Measurements from ENCODE around the gene EMP1.

EMP1 gene

DNA sequence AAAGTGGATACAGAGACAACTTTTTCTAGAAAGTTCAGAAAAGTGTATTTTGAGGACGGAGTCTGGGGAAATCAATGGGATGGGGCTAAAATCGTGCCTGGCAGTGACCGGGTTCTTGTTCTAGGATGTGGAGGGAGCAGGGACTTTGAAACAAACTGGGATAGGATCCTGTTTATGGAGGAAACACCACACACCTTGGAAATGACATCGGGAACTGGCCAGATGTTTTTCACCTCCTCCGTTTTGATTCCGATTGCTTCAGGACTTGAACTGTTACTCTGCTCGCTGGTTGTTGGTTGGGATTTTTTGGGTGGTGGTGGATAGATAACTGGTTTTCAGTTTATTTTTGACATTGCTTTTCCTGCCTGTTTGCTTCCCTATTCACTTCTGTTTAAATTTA is 506 bp downstream of the EMP1 start:
- peaks cover 73% of the 10 kb centered on the region for H3K4me1 Mint-ChIP-seq (ENCODE audit: low read depth)
- intact Hi-C loops (cut with micrococcal nuclease): no loop called here
- peak overlapping the region; percentile 86 for H3K27ac Mint-ChIP-seq
- peak overlapping the region; percentile 78 for H3K4me3 Mint-ChIP-seq
- peaks cover 23% of the 10 kb centered on the region for H3K36me3 Mint-ChIP-seq (ENCODE audit: low read depth)
- no peaks in the 10 kb centered on the region for H3K9me3 Mint-ChIP-seq
- H3K27me3 Mint-ChIP-seq: peaks cover 4% of the 10 kb centered on the region

DNA sequence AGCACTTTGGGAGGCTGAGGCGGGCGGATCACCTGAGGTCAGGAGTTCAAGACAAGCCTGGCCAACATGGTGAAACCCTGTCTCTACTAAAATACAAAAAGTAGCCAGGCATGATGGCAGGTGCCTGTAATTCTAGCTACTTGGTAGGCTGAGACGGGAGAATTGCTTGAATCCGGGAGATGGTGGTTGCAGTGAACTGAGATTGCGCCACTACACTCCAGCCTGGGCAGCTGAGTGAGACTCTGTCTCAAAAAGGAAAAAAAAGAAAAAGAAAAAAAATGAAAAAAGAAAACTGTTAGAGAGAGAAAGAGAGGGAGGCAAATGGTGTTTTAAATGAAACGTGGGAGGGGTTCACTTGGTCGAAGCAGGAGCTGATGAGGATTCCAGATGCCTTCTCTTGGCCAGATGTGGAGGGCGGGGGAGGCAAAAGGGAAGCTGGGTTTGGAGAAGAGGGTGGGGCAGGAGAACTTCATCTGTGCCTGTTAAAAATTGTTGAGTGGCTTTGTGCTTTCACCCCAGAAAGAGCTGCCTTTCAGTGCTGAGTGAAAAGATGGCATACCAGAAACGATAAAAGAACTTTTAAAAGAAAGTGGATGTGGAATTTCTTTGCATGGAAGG is 1.1 kb downstream of the EMP1 start:
- intact Hi-C loops (cut with micrococcal nuclease): loop anchor here (1.0 kb wide), 1 partner anchor 11 kb away; no protein-coding TSS in a partner anchor
- peak overlapping the region; percentile 86 for H3K27ac Mint-ChIP-seq
- no peaks in the 10 kb centered on the region for H3K9me3 Mint-ChIP-seq
- peak overlapping the region; percentile 78 for H3K4me3 Mint-ChIP-seq
- H3K27me3 Mint-ChIP-seq: peaks cover 3% of the 10 kb centered on the region
- peaks cover 78% of the 10 kb centered on the region for H3K4me1 Mint-ChIP-seq (ENCODE audit: low read depth)
- peaks cover 29% of the 10 kb centered on the region for H3K36me3 Mint-ChIP-seq (ENCODE audit: low read depth)

DNA sequence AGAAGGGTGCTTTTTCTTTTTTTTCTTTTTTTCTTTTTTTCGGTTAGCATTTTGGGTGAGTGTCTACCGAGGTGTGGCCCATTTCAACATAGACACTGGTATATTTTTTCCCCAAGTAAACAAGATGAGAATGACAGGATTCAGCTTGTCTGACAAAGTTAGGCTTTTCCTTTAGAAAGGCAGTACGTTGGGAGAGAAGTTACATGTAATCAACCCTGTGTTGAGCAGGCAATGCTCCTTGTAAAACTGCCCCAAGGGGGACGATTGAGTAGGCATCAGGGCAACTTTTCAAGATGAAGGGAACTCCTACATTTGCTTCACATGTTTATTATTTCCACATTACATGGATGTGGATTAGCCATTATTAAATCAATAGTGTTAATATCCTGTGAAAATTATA is 1.7 kb downstream of the EMP1 start:
- H3K9me3 Mint-ChIP-seq: no peaks in the 10 kb centered on the region
- H3K4me1 Mint-ChIP-seq (ENCODE audit: low read depth): peaks cover 84% of the 10 kb centered on the region
- peaks cover 33% of the 10 kb centered on the region for H3K36me3 Mint-ChIP-seq (ENCODE audit: low read depth)
- peak overlapping the region; percentile 86 for H3K27ac Mint-ChIP-seq
- intact Hi-C loops (cut with micrococcal nuclease): loop anchor here (1.0 kb wide), 1 partner anchor 10 kb away; no protein-coding TSS in a partner anchor
- peak overlapping the region; percentile 78 for H3K4me3 Mint-ChIP-seq
- peaks cover 3% of the 10 kb centered on the region for H3K27me3 Mint-ChIP-seq

DNA sequence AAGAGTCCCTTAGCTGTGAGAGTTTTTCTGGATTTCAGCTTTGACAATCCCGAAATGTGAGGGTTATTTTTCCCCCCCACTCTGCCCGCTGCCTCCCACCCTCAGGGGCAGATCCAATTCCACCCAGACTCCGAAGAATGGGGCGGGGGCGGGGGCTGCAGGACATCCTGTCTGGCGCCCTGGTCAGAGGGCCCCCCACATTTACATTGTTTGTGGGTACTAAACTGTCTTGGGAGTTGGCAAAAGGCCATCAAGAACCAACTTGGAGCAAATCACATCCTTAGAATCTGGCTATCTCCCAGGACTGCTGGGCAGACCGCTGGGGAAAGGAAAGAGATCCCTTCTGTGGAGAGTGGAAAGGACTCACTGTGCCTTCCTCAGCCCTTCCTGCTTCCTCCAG is 2.4 kb downstream of the EMP1 start:
- H3K4me3 Mint-ChIP-seq: peak overlapping the region; percentile 31
- H3K36me3 Mint-ChIP-seq (ENCODE audit: low read depth): peaks cover 39% of the 10 kb centered on the region
- intact Hi-C loops (cut with micrococcal nuclease): loop anchor here (1.0 kb wide), 1 partner anchor 9 kb away; no protein-coding TSS in a partner anchor
- peak overlapping the region; percentile 86 for H3K27ac Mint-ChIP-seq
- peaks cover 90% of the 10 kb centered on the region for H3K4me1 Mint-ChIP-seq (ENCODE audit: low read depth)
- H3K27me3 Mint-ChIP-seq: peaks cover 3% of the 10 kb centered on the region
- no peaks in the 10 kb centered on the region for H3K9me3 Mint-ChIP-seq

DNA sequence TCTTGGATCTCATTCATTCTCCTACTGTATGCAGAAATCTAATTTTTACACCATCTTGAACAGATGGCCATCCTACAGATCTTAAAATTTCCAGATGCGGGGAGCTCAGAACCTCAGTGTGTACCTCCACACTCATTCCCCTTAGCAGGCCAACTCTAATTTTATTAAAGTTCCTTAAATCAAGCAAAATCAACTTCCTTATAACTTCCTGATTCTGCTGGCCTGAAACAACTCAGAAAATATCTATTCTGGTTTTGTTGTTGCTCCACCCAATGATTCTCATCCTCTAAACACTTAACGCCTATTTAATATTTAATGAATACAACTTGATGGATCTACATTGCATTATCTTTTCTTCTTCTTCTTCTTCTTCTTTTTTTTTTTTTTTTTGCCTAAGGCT is 3.1 kb downstream of the EMP1 start:
- H3K27me3 Mint-ChIP-seq: peaks cover 3% of the 10 kb centered on the region
- peaks cover 92% of the 10 kb centered on the region for H3K4me1 Mint-ChIP-seq (ENCODE audit: low read depth)
- H3K4me3 Mint-ChIP-seq: peak overlapping the region; percentile 14

DNA sequence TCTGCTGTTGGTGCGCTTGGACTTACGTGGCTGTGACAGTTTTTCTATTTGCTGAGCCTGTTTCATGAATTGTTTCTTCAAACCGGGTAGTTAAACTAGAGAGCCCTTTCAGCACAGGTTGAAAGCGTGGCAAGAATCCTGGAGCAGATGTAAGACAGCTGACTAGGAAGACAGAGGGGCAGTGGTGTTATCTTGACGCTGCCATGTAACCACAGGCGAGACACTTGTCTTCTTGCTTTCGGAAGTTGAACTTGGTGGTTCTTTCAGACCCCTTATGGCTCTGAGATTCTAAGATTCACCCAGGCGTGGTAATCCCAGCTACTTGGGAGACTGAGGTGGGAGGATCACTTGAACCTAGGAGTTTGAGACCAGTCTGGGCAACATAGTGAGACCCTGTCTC is 4.3 kb downstream of the EMP1 start:
- peaks cover 3% of the 10 kb centered on the region for H3K27me3 Mint-ChIP-seq
- H3K4me3 Mint-ChIP-seq: no peak overlapping the region
- peak overlapping the region; percentile 10 for H3K27ac Mint-ChIP-seq
- no peaks in the 10 kb centered on the region for H3K9me3 Mint-ChIP-seq
- peaks cover 51% of the 10 kb centered on the region for H3K36me3 Mint-ChIP-seq (ENCODE audit: low read depth)
- H3K4me1 Mint-ChIP-seq (ENCODE audit: low read depth): peaks cover 90% of the 10 kb centered on the region
- intact Hi-C loops (cut with micrococcal nuclease): no loop called here

More for the DNA sequence above, 3.1 kb downstream of the EMP1 start:
- peaks cover 47% of the 10 kb centered on the region for H3K36me3 Mint-ChIP-seq (ENCODE audit: low read depth)
- no peaks in the 10 kb centered on the region for H3K9me3 Mint-ChIP-seq
- peak overlapping the region; percentile 86 for H3K27ac Mint-ChIP-seq
- intact Hi-C loops (cut with micrococcal nuclease): no loop called here

DNA sequence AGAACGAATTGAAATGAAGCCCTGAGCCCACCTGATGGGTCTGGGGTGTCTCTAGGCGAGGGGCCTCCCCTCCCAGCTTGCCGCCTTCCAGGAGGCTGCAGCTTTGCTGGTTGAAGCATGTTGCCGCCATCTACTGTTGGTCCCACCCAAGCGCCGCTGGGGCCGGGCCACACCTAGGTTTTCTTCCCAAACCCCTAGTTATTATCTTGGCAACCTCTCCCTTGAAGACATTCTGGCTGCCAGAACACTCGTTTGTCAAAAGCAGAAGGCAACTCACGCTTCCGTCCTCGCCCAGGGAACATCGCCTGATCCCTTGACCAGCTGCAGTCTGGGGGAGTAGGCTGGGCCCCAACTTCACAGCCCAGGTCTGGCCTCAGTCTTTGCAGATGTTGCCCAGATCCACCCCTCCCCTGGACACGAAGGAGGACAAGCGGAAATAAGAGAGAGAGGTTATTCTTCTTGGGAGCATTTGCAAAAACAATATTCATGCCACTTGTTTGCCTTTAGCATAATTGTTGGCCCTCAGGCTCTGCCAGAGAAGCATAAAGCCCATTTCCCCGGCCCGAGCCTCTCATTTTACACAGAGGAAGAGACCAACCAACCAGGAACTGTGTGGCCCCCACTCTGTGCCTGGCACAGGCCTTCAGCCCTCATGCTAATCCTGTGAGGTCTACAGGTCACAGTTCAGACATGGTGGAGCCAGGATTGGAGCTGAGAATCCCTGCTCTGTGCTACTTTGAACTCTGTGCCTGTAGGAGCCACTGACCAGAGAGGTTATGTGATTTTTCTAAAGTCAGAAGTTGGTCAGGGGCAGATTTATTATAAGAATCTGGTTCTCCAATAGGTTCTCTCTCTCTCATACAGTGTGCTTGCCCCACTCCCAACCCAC is 6.8 kb downstream of the EMP1 start:
- Mint-ChIP-seq H3K27me3 (peaks cover 3% of the 10 kb centered on the region), H3K4me3 (no peak overlapping the region), H3K4me1 (ENCODE audit: low read depth) (peaks cover 90% of the 10 kb centered on the region), H3K36me3 (ENCODE audit: low read depth) (peaks cover 37% of the 10 kb centered on the region), H3K9me3 (no peaks in the 10 kb centered on the region), H3K27ac (peak overlapping the region; percentile 35)
- intact Hi-C loops (cut with micrococcal nuclease): no loop called here

DNA sequence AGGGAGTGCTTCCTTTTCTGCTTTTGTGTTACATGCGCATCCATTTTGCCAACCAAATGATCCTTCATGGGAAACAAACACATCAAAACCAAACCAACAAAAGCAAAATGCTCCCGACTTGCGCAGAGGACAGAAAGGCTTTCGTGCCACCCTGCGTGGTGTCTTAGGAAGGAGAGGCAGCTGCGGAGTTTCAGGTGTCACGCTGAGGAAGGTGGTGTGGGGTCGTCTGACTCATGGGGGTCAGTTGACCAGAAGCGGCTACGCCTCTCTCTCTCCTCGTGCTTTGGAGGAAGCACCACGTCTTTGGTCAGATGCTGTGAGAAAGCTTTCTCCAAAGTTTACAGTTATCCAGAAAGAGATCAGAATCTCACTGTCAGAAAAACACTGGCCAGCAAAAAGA is 7.9 kb downstream of the EMP1 start:
- intact Hi-C loops (cut with micrococcal nuclease): no loop called here
- Mint-ChIP-seq H3K27ac (peak overlapping the region; percentile 35), H3K4me3 (no peak overlapping the region), H3K27me3 (peaks cover 3% of the 10 kb centered on the region), H3K9me3 (no peaks in the 10 kb centered on the region), H3K4me1 (ENCODE audit: low read depth) (peaks cover 92% of the 10 kb centered on the region), H3K36me3 (ENCODE audit: low read depth) (peaks cover 37% of the 10 kb centered on the region)

DNA sequence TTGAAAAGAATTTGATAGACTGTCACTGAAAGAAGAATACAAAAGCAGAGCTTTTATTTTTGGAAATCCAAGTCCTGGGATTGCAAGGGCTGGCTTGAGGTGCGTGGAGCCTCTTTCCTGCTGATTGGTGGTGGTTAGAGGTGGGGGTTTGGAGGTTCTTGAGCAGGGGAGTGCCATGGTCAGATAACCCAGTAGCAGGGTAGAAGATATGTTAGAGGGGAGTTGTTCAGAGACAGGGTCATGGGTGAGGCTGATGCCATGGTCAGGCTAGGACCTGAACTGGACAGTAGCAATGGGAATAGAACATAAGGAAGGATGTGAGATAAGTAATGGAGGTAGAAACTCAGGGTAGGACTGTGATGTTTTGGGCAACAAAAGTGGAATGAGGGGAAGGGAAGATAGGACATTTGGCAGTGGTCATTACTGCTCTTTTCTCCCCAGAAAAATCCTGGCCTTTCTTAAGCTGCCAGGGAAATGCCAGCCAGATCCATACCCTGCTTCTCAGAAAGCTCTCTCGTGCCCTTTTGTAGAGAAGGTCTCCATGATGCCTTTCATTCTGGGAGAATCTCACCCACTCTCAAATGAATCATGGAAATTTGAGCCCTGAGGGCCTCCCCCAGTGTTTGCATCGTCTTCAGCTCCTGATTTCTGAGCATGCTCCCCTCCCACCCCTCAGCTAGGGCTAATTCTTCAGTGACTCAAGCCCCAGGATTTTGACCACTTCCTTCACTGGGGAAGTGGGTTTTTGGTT is 9.5 kb downstream of the EMP1 start:
- H3K9me3 Mint-ChIP-seq: no peaks in the 10 kb centered on the region
- H3K36me3 Mint-ChIP-seq (ENCODE audit: low read depth): peaks cover 31% of the 10 kb centered on the region
- intact Hi-C loops (cut with micrococcal nuclease): loop anchor here (5.0 kb wide), 1 partner anchor 184 kb away; no protein-coding TSS in a partner anchor
- peaks cover 88% of the 10 kb centered on the region for H3K4me1 Mint-ChIP-seq (ENCODE audit: low read depth)
- H3K4me3 Mint-ChIP-seq: no peak overlapping the region
- peaks cover 3% of the 10 kb centered on the region for H3K27me3 Mint-ChIP-seq
- H3K27ac Mint-ChIP-seq: peak overlapping the region; percentile 43

DNA sequence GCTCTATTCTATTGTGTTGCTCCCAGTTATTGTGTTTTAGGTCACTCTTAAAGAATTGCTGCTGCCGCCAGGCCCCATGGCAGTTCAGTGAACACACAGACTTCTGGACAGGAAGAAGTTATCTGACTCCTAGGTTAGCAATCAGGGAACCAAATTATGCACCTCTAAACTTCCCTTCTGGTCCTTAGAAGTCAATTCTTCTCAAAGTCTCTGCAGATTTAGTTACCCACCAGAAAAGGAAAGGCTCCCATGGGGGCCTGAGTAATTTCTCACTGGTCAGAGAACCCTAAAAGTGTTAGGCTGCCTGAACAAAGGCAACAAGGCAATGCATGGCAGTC is 10.0 kb downstream of the EMP1 start:
- H3K4me3 Mint-ChIP-seq: no peak overlapping the region
- H3K36me3 Mint-ChIP-seq (ENCODE audit: low read depth): peaks cover 32% of the 10 kb centered on the region
- H3K4me1 Mint-ChIP-seq (ENCODE audit: low read depth): peaks cover 86% of the 10 kb centered on the region
- intact Hi-C loops (cut with micrococcal nuclease): loop anchor here (5.0 kb wide), 1 partner anchor 184 kb away; no protein-coding TSS in a partner anchor
- peaks cover 2% of the 10 kb centered on the region for H3K27me3 Mint-ChIP-seq
- H3K27ac Mint-ChIP-seq: peak overlapping the region; percentile 43
- no peaks in the 10 kb centered on the region for H3K9me3 Mint-ChIP-seq

DNA sequence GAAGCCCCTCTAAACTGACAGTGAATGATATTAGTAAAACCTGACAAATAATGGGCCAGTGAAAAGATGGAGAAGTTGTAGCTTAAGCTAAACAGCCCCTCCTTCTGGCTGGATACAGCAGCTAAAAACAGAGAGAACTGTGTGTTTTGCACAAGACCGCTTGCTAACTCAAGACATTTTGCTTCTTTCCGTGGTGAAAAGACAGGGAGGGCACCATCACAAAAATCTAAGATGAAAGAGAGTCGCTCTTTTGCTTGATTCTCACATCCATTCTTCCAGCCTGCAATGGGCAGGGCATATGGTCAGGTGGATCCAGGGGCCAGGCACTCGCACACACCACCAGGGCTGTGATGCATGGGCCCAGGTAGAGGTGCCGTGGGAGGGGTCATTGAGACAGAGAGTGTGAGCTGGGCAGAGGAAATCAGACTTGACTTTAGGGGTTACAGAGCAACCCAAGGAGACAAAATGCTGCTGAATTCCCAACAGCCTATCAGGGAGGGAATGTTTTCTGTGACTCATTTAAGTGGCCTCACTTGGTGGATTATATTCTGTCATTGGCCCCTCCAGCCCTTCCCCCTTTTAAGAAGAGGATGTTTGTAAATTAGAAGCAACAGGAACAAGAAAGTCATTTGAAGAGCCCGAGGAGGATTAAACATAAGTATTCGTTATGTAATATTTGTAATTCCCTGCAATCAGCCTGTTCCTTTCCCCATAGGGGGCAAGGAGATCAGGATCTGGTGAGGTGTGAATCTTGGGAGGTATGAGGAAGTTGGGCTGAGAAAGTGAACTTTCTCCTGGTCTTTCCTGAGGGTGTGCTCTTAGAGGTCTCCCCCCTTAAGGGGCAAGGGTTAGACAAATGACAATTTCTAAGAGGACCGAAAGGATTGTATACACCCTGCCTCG is 12.3 kb downstream of the EMP1 start:
- H3K9me3 Mint-ChIP-seq: no peaks in the 10 kb centered on the region
- H3K27ac Mint-ChIP-seq: peak overlapping the region; percentile 76
- H3K36me3 Mint-ChIP-seq (ENCODE audit: low read depth): peaks cover 38% of the 10 kb centered on the region
- peak overlapping the region; percentile 0 for H3K4me3 Mint-ChIP-seq
- intact Hi-C loops (cut with micrococcal nuclease): loop anchor here (1.0 to 5.0 kb wide), 3 partner anchors 10 to 186 kb away; no protein-coding TSS in a partner anchor
- peaks cover 76% of the 10 kb centered on the region for H3K4me1 Mint-ChIP-seq (ENCODE audit: low read depth)
- no peaks in the 10 kb centered on the region for H3K27me3 Mint-ChIP-seq

DNA sequence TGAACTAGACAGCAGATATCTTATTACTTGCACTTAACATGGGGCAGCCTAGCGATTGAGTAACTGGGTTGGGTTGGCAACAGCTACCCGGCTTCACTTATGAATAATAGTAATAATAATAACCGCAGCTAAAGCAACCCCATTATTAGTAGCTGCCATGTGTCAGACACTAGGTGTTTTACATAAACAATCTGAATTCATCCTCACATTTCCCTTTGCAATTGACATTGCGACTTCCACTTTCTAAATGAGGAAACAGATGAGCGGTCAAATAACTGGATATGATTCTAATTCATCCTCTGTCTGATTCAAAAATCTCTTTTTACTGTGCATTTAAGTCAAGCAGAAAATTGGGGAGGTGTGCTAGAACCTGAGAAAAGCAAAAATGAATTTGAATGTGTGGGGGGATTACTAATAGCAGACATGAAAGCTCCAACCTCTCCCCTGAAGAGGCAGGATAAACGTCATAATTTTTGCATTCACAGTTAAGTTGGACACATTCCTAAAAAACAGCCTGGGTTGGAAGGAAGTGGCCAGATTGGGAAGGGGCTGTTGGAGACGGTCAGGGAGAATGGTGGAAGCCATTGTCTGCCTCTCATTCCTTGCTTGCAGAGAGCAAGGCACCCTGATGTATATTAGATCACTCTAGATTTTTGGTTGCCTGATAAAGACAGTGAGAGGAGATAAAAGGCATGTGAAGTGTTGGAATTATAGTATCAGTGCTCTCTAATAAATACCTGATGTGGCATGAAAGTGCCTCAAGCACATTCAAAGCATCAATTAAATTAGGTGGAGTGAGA is 13.1 kb downstream of the EMP1 start:
- H3K27me3 Mint-ChIP-seq: no peaks in the 10 kb centered on the region
- H3K4me1 Mint-ChIP-seq (ENCODE audit: low read depth): peaks cover 67% of the 10 kb centered on the region
- intact Hi-C loops (cut with micrococcal nuclease): loop anchor here (5.0 kb wide), 2 partner anchors 167 to 187 kb away; partner anchors contain the start of gene FAM234B
- H3K9me3 Mint-ChIP-seq: no peaks in the 10 kb centered on the region
- H3K4me3 Mint-ChIP-seq: no peak overlapping the region
- H3K36me3 Mint-ChIP-seq (ENCODE audit: low read depth): peaks cover 38% of the 10 kb centered on the region
- H3K27ac Mint-ChIP-seq: peak overlapping the region; percentile 76

Measured in dendritic cell treated with granulocyte-macrophage colony-stimulating factor and Interleukin-4, amounts not matched to agents 40 ng/mL and 50 ng/mL, for 4 days (primary cell).